ENCODE measurements around the gene CETN1. TPM values are rescaled to one million over a fixed set of nuclear protein-coding genes. Genes with fewer than 3 reads are reported as not detected.

The CETN1 gene
- total RNA-seq, 1 experiment from 2014 or later = not detected

GRCh38 chr18:598124-598589, 18.0 kb downstream of the CETN1 start:
- intact Hi-C loops (cut with micrococcal nuclease; ENCODE audit: unreplicated experiment) = loop anchor here (5.0 kb wide), 2 partner anchors 71 to 331 kb away; partner anchors contain the start of gene THOC1
- H3K27me3 Mint-ChIP-seq (ENCODE audit: insufficient read depth, unreplicated experiment) = peaks cover 3% of the 10 kb centered on the region
- H3K4me1 Mint-ChIP-seq (ENCODE audit: low read depth, unreplicated experiment) = no peaks in the 10 kb centered on the region
- H3K27ac Mint-ChIP-seq (ENCODE audit: unreplicated experiment) = no peak overlapping the region
- TF ChIP-seq CTCF (IDR thresholded peaks at IDR 0.05; ENCODE audit: insufficient read depth in 1 of 2, low read depth in 1 of 2, low read length in 1 of 2, severe bottlenecking in 1 of 2, unreplicated experiment in 1 of 2) = no peak
- H3K4me3 Mint-ChIP-seq (ENCODE audit: unreplicated experiment) = no peak overlapping the region
- no peak overlapping the region for H3K4me3 ChIP-seq (ENCODE audit: low read depth, low read length)
- ChIA-PET POLR2A (no interaction called here), CTCF (no interaction called here)
- no peaks in the 10 kb centered on the region for H3K9me3 Mint-ChIP-seq (ENCODE audit: unreplicated experiment)
- DNase-seq = no peak
- H3K4me1 ChIP-seq = peaks cover 16% of the 10 kb centered on the region
- BruUV-seq (replicated peaks) = no TSS peak
- no peaks in the 10 kb centered on the region for H3K9me3 ChIP-seq
- H3K36me3 Mint-ChIP-seq (ENCODE audit: insufficient read depth, unreplicated experiment) = no peaks in the 10 kb centered on the region
- no peaks in the 10 kb centered on the region for H3K36me3 ChIP-seq (ENCODE audit: control insufficient read depth, insufficient read depth, low read length)
- no peaks in the 10 kb centered on the region for H3K27me3 ChIP-seq (replicated peaks; ENCODE audit: control insufficient read depth, insufficient read depth, low read length)

GRCh38 chr18:600107-600506, 19.9 kb downstream of the CETN1 start:
- POLR2A ChIA-PET = no interaction called here
- no TSS peak for BruUV-seq (replicated peaks)
- H3K9me3 Mint-ChIP-seq (ENCODE audit: unreplicated experiment) = no peaks in the 10 kb centered on the region
- CTCF ChIA-PET = no interaction called here
- no peak for DNase-seq
- H3K27me3 Mint-ChIP-seq (ENCODE audit: insufficient read depth, unreplicated experiment) = peaks cover 3% of the 10 kb centered on the region
- Histone ChIP-seq H3K4me1 (peaks cover 16% of the 10 kb centered on the region), H3K27me3 (replicated peaks; ENCODE audit: control insufficient read depth, insufficient read depth, low read length) (no peaks in the 10 kb centered on the region), H3K9me3 (no peaks in the 10 kb centered on the region), H3K4me3 (ENCODE audit: low read depth, low read length) (no peak overlapping the region), H3K36me3 (ENCODE audit: control insufficient read depth, insufficient read depth, low read length) (no peaks in the 10 kb centered on the region)
- TF ChIP-seq CTCF (IDR thresholded peaks at IDR 0.05; ENCODE audit: insufficient read depth in 1 of 2, low read depth in 1 of 2, low read length in 1 of 2, severe bottlenecking in 1 of 2, unreplicated experiment in 1 of 2) = no peak
- no peaks in the 10 kb centered on the region for H3K36me3 Mint-ChIP-seq (ENCODE audit: insufficient read depth, unreplicated experiment)
- H3K27ac Mint-ChIP-seq (ENCODE audit: unreplicated experiment) = no peak overlapping the region
- no peaks in the 10 kb centered on the region for H3K4me1 Mint-ChIP-seq (ENCODE audit: low read depth, unreplicated experiment)
- H3K4me3 Mint-ChIP-seq (ENCODE audit: unreplicated experiment) = no peak overlapping the region
- intact Hi-C loops (cut with micrococcal nuclease; ENCODE audit: unreplicated experiment) = no loop called here

DNA sequence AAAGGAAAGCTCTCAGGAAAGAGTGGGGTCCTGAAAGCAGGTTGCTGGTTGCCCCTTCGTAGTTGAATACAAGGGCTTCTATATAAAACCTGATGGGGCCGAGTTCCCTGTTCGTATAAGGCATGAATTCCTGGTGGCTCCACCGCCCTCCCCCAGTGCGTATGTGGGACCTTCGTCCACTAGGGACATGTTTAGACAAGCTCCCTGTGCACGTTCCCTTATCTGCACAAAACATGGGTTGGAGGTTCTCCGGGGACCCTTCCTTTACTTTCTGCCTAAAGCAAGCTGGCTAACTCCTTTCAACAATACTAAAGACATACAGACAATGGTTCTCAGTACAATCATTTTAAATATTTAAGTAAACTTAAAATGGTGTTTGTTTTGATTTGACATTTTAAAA, 24.6 kb downstream of the CETN1 start:
- no peaks in the 10 kb centered on the region for H3K4me1 ChIP-seq
- Mint-ChIP-seq H3K9me3 (ENCODE audit: unreplicated experiment) (no peaks in the 10 kb centered on the region), H3K4me1 (ENCODE audit: low read depth, unreplicated experiment) (no peaks in the 10 kb centered on the region), H3K27ac (ENCODE audit: unreplicated experiment) (no peak overlapping the region), H3K4me3 (ENCODE audit: unreplicated experiment) (no peak overlapping the region), H3K27me3 (ENCODE audit: insufficient read depth, unreplicated experiment) (peaks cover 3% of the 10 kb centered on the region), H3K36me3 (ENCODE audit: insufficient read depth, unreplicated experiment) (no peaks in the 10 kb centered on the region)
- intact Hi-C loops (cut with micrococcal nuclease; ENCODE audit: unreplicated experiment) = no loop called here
- TF ChIP-seq CTCF (IDR thresholded peaks at IDR 0.05; ENCODE audit: insufficient read depth in 1 of 2, low read depth in 1 of 2, low read length in 1 of 2, severe bottlenecking in 1 of 2, unreplicated experiment in 1 of 2) = no peak
- BruUV-seq (replicated peaks) = no TSS peak
- POLR2A ChIA-PET = no interaction called here
- H3K36me3 ChIP-seq (ENCODE audit: control insufficient read depth, insufficient read depth, low read length) = no peaks in the 10 kb centered on the region
- DNase-seq = peak in 1 of 2 experiments; percentile 24
- H3K4me3 ChIP-seq (ENCODE audit: low read depth, low read length) = no peak overlapping the region
- CTCF ChIA-PET = no interaction called here
- H3K27me3 ChIP-seq (replicated peaks; ENCODE audit: control insufficient read depth, insufficient read depth, low read length) = no peaks in the 10 kb centered on the region
- H3K9me3 ChIP-seq = no peaks in the 10 kb centered on the region

All from Caco-2 (cell line).